ENCODE results near the gene DNAL4. TPM values are rescaled to one million over a fixed set of nuclear protein-coding genes. Genes with fewer than 3 reads are reported as not detected.

Gene DNAL4
- total RNA-seq, 1 experiment from 2014 or later, result 18.3 TPM

- ChIA-PET POLR2A (no interaction called here), CTCF (interaction anchor here (0.6 to 1.4 kb wide), 3 partner anchors 17 to 1581 kb away, joined by 3 read pairs; no protein-coding TSS in a partner anchor)
- no TSS peak for BruUV-seq (replicated peaks)
- H3K9me3 Mint-ChIP-seq (ENCODE audit: unreplicated experiment), result no peaks in the 10 kb centered on the region
- DNase-seq (ENCODE audit: unreplicated experiment), result no peak
- no peak overlapping the region for H3K4me3 Mint-ChIP-seq (ENCODE audit: unreplicated experiment)
- H3K27me3 Mint-ChIP-seq (ENCODE audit: insufficient read depth, unreplicated experiment), result peaks cover 35% of the 10 kb centered on the region
- peaks cover 14% of the 10 kb centered on the region for H3K4me1 Mint-ChIP-seq (ENCODE audit: insufficient read depth, unreplicated experiment)
- no peaks in the 10 kb centered on the region for H3K36me3 Mint-ChIP-seq (ENCODE audit: insufficient read depth, unreplicated experiment)
- no peak overlapping the region for H3K27ac Mint-ChIP-seq (ENCODE audit: low read depth, unreplicated experiment)
- no peak for TF ChIP-seq CTCF (IDR thresholded peaks at IDR 0.05; ENCODE audit: unreplicated experiment)
- intact Hi-C loops (cut with micrococcal nuclease), result loop anchor here (5.0 kb wide), 2 partner anchors 39 to 74 kb away; no protein-coding TSS in a partner anchor
Measured at GRCh38 chr22:38841635-38842034, 47.7 kb upstream of the DNAL4 start.

GRCh38 chr22:38841211-38841610 lies 47.3 kb upstream of the DNAL4 start:
- TF ChIP-seq CTCF (IDR thresholded peaks at IDR 0.05; ENCODE audit: unreplicated experiment), result no peak
- peaks cover 14% of the 10 kb centered on the region for H3K4me1 Mint-ChIP-seq (ENCODE audit: insufficient read depth, unreplicated experiment)
- ChIA-PET POLR2A (no interaction called here), CTCF (interaction anchor here (0.8 kb wide), 1 partner anchor 72 kb away, joined by 3 read pairs; no protein-coding TSS in a partner anchor)
- intact Hi-C loops (cut with micrococcal nuclease), result loop anchor here (5.0 kb wide), 2 partner anchors 39 to 74 kb away; no protein-coding TSS in a partner anchor
- H3K9me3 Mint-ChIP-seq (ENCODE audit: unreplicated experiment), result no peaks in the 10 kb centered on the region
- H3K36me3 Mint-ChIP-seq (ENCODE audit: insufficient read depth, unreplicated experiment), result no peaks in the 10 kb centered on the region
- H3K27me3 Mint-ChIP-seq (ENCODE audit: insufficient read depth, unreplicated experiment), result peaks cover 31% of the 10 kb centered on the region
- no TSS peak for BruUV-seq (replicated peaks)
- H3K4me3 Mint-ChIP-seq (ENCODE audit: unreplicated experiment), result no peak overlapping the region
- H3K27ac Mint-ChIP-seq (ENCODE audit: low read depth, unreplicated experiment), result no peak overlapping the region
- no peak for DNase-seq (ENCODE audit: unreplicated experiment)

- no peaks in the 10 kb centered on the region for H3K9me3 Mint-ChIP-seq (ENCODE audit: unreplicated experiment)
- peaks cover 30% of the 10 kb centered on the region for H3K27me3 Mint-ChIP-seq (ENCODE audit: insufficient read depth, unreplicated experiment)
- no peak for TF ChIP-seq CTCF (IDR thresholded peaks at IDR 0.05; ENCODE audit: unreplicated experiment)
- H3K36me3 Mint-ChIP-seq (ENCODE audit: insufficient read depth, unreplicated experiment), result no peaks in the 10 kb centered on the region
- BruUV-seq (replicated peaks), result no TSS peak
- no peak overlapping the region for H3K4me3 Mint-ChIP-seq (ENCODE audit: unreplicated experiment)
- no peak overlapping the region for H3K27ac Mint-ChIP-seq (ENCODE audit: low read depth, unreplicated experiment)
- CTCF ChIA-PET, result interaction anchor here (1.1 kb wide), 1 partner anchor 111 kb away, joined by 3 read pairs; no protein-coding TSS in a partner anchor
- H3K4me1 Mint-ChIP-seq (ENCODE audit: insufficient read depth, unreplicated experiment), result peaks cover 14% of the 10 kb centered on the region
- DNase-seq (ENCODE audit: unreplicated experiment), result no peak
- intact Hi-C loops (cut with micrococcal nuclease), result loop anchor here (5.0 kb wide), 2 partner anchors 38 to 73 kb away; no protein-coding TSS in a partner anchor
- POLR2A ChIA-PET, result interaction anchor here (0.6 kb wide), 1 partner anchor 440 kb away, joined by 3 read pairs; no protein-coding TSS in a partner anchor
Measured at GRCh38 chr22:38840129-38840528, 46.2 kb upstream of the DNAL4 start.

DNA sequence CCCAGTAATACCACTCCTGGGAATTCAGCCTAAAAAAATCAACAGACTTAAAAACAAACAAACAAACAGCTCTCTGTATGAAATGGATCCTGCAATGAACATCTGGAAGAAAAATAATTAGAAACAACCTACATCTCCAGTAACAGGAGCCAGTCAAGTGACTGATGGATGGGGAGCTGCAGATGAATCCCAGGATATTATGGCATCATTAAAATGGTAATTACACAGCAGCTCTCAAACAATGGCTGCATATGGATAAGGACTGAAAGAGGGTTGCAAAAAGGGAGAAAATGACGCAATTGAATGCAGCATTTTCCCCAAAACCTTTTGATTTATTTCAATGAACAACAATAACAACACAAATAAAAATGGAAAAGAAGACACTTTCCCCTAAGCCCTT lies 45.7 kb upstream of the DNAL4 start:
- ChIA-PET POLR2A (interaction anchor here (0.6 kb wide), 1 partner anchor 440 kb away, joined by 3 read pairs; no protein-coding TSS in a partner anchor), CTCF (interaction anchor here (0.6 to 1.1 kb wide), 2 partner anchors 71 to 112 kb away, joined by 3 read pairs; no protein-coding TSS in a partner anchor)
- H3K9me3 Mint-ChIP-seq (ENCODE audit: unreplicated experiment), result no peaks in the 10 kb centered on the region
- no TSS peak for BruUV-seq (replicated peaks)
- H3K4me1 Mint-ChIP-seq (ENCODE audit: insufficient read depth, unreplicated experiment), result peaks cover 14% of the 10 kb centered on the region
- peaks cover 28% of the 10 kb centered on the region for H3K27me3 Mint-ChIP-seq (ENCODE audit: insufficient read depth, unreplicated experiment)
- H3K36me3 Mint-ChIP-seq (ENCODE audit: insufficient read depth, unreplicated experiment), result no peaks in the 10 kb centered on the region
- TF ChIP-seq CTCF (IDR thresholded peaks at IDR 0.05; ENCODE audit: unreplicated experiment), result no peak
- no peak overlapping the region for H3K4me3 Mint-ChIP-seq (ENCODE audit: unreplicated experiment)
- DNase-seq (ENCODE audit: unreplicated experiment), result no peak
- intact Hi-C loops (cut with micrococcal nuclease), result loop anchor here (5.0 kb wide), 2 partner anchors 37 to 72 kb away; no protein-coding TSS in a partner anchor
- H3K27ac Mint-ChIP-seq (ENCODE audit: low read depth, unreplicated experiment), result no peak overlapping the region
